Caki2 (cell line): ENCODE data around the gene DENND1A. TPM values are rescaled to one million over a fixed set of nuclear protein-coding genes. Genes with fewer than 3 reads are reported as not detected.
A peak's percentile ranks its signal among the peaks of the same experiment; 100 is the strongest.

Experiments
- DNase-seq: peaks from one replicate; pipeline ENCODE4 v3.0.0-alpha.2; 2015; ENCODE audit warnings: low read depth
- in situ Hi-C: cut with HindIII; loops from 2 replicates; pipeline ENCODE4 v1.10.0; 2016; ENCODE audit warnings: low sequenced_read_pairs, low pct_unique_long_range_greater_than_20kb, mixed read lengths
- total RNA-seq: library from RNA; depleted of rRNA; stranded (reverse); fragments of >200 nt; shearing (Covaris generic); gene quantifications from 2 replicates; pipeline ENCODE4 v1.2.3, GENCODE V29; 2014; ENCODE audit warnings: low replicate concordance

DENND1A gene
- total RNA-seq, 1 experiment from 2014 or later = 14.0 TPM

GRCh38 chr9:123687246-123687751 is 242.6 kb downstream of the DENND1A start:
- in situ Hi-C loops = no loop called here
- no peak for DNase-seq

- DNase-seq = no peak
These were observed 243.1 kb downstream of the DENND1A start for GRCh38 chr9:123686829-123687192.

GRCh38 chr9:123686131-123686828 is 243.6 kb downstream of the DENND1A start:
- in situ Hi-C loops = no loop called here
- DNase-seq = no peak

More at GRCh38 chr9:123686829-123687192, 243.1 kb downstream of the DENND1A start:
- in situ Hi-C loops = no loop called here

GRCh38 chr9:123685489-123686083 is 244.3 kb downstream of the DENND1A start:
- in situ Hi-C loops = no loop called here
- no peak for DNase-seq

- no peak for DNase-seq
- in situ Hi-C loops = no loop called here
These were observed 245.4 kb downstream of the DENND1A start for GRCh38 chr9:123684393-123685149.

GRCh38 chr9:123682746-123683145 is 247.2 kb downstream of the DENND1A start:
- in situ Hi-C loops = no loop called here
- DNase-seq = no peak

GRCh38 chr9:123680352-123680751 is 249.6 kb downstream of the DENND1A start:
- in situ Hi-C loops = no loop called here
- DNase-seq = no peak

GRCh38 chr9:123679330-123679987 is 250.5 kb downstream of the DENND1A start:
- no peak for DNase-seq
- in situ Hi-C loops = no loop called here

- DNase-seq = no peak
- in situ Hi-C loops = no loop called here
These were observed 251.0 kb downstream of the DENND1A start for GRCh38 chr9:123678878-123679329.

- no peak for DNase-seq
- in situ Hi-C loops = no loop called here
These were observed 251.7 kb downstream of the DENND1A start for GRCh38 chr9:123678038-123678877.

GRCh38 chr9:123676869-123677268 is 253.1 kb downstream of the DENND1A start:
- no peak for DNase-seq
- in situ Hi-C loops = no loop called here

GRCh38 chr9:123669346-123669745 is 260.6 kb downstream of the DENND1A start:
- DNase-seq = peak; percentile 90
- in situ Hi-C loops = no loop called here

- in situ Hi-C loops = no loop called here
These were observed 266.4 kb downstream of the DENND1A start for GRCh38 chr9:123663529-123663928.

GRCh38 chr9:123662057-123662776 is 267.7 kb downstream of the DENND1A start:
- in situ Hi-C loops = no loop called here
- no peak for DNase-seq

More at GRCh38 chr9:123663529-123663928, 266.4 kb downstream of the DENND1A start:
- DNase-seq = no peak

GRCh38 chr9:123660691-123661466 is 269.0 kb downstream of the DENND1A start:
- in situ Hi-C loops = no loop called here

GRCh38 chr9:123659358-123659757 is 270.6 kb downstream of the DENND1A start:
- DNase-seq = no peak
- in situ Hi-C loops = no loop called here

More at GRCh38 chr9:123660691-123661466, 269.0 kb downstream of the DENND1A start:
- DNase-seq = no peak
